ENCODE data around the gene TGFB2.
"Not testable (repeated sequence)": the region's sequence is repeated elsewhere in the genome, so short reads cannot be mapped to it uniquely, and the experiment has no call there.

TGFB2 gene

GRCh38 chr1:218344814-218345672 lies at the start of gene TGFB2:
Gene TGFB2, plus strand, starts transcription at chr1:218345336. Its CDS starts 1,366 bp downstream, at chr1:218346702.
- peak; percentile 26 for DNase-seq

GRCh38 chr1:218296162-218296561 lies 49.0 kb upstream of the TGFB2 start:
- DNase-seq = no peak

- no peak for DNase-seq
Observed at GRCh38 chr1:218297461-218297860, 47.7 kb upstream of the TGFB2 start.

GRCh38 chr1:218297867-218298266 lies 47.3 kb upstream of the TGFB2 start:
- no peak for DNase-seq

GRCh38 chr1:218298398-218298797 lies 46.7 kb upstream of the TGFB2 start:
- no peak for DNase-seq

- no peak for DNase-seq
Observed at GRCh38 chr1:218299416-218299815, 45.7 kb upstream of the TGFB2 start.

GRCh38 chr1:218301217-218301616 lies 43.9 kb upstream of the TGFB2 start:
- DNase-seq = no peak

- DNase-seq = no peak
Observed at GRCh38 chr1:218302155-218302554, 43.0 kb upstream of the TGFB2 start.

GRCh38 chr1:218303176-218303879 lies 41.8 kb upstream of the TGFB2 start:
- DNase-seq = no peak

- DNase-seq = no peak
Observed at GRCh38 chr1:218304281-218305039, 40.7 kb upstream of the TGFB2 start.

- DNase-seq = no peak
Observed at GRCh38 chr1:218305472-218306064, 39.6 kb upstream of the TGFB2 start.

GRCh38 chr1:218312509-218312908 lies 32.6 kb upstream of the TGFB2 start:
- no peak for DNase-seq

- no peak for DNase-seq
Observed at GRCh38 chr1:218314316-218314715, 30.8 kb upstream of the TGFB2 start.

GRCh38 chr1:218315638-218316037 lies 29.5 kb upstream of the TGFB2 start:
- DNase-seq = no peak

- no peak for DNase-seq
Observed at GRCh38 chr1:218317061-218317460, 28.1 kb upstream of the TGFB2 start.

GRCh38 chr1:218320182-218320581 lies 25.0 kb upstream of the TGFB2 start:
- DNase-seq = not testable (repeated sequence)

GRCh38 chr1:218322762-218323161 lies 22.4 kb upstream of the TGFB2 start:
- DNase-seq = peak; percentile 8

- DNase-seq = peak; percentile 9
Observed at GRCh38 chr1:218323568-218324225, 21.4 kb upstream of the TGFB2 start.

GRCh38 chr1:218324226-218324580 lies 20.9 kb upstream of the TGFB2 start:
- DNase-seq = no peak

- DNase-seq = no peak
Observed at GRCh38 chr1:218328769-218329168, 16.4 kb upstream of the TGFB2 start.

GRCh38 chr1:218330043-218330623 lies 15.0 kb upstream of the TGFB2 start:
- no peak for DNase-seq

- no peak for DNase-seq
Observed at GRCh38 chr1:218332416-218332815, 12.7 kb upstream of the TGFB2 start.
